HG02571 (cell line): ENCODE data around the gene OPRL1.

Experiments
- ATAC-seq: cut with Tn5 transposase; IDR thresholded peaks from one replicate; pipeline ENCODE4 v1.9.1; 2021; ENCODE audit warnings: mild to moderate bottlenecking, moderate library complexity; ENCODE audit not compliant: unreplicated experiment

The OPRL1 gene

DNA sequence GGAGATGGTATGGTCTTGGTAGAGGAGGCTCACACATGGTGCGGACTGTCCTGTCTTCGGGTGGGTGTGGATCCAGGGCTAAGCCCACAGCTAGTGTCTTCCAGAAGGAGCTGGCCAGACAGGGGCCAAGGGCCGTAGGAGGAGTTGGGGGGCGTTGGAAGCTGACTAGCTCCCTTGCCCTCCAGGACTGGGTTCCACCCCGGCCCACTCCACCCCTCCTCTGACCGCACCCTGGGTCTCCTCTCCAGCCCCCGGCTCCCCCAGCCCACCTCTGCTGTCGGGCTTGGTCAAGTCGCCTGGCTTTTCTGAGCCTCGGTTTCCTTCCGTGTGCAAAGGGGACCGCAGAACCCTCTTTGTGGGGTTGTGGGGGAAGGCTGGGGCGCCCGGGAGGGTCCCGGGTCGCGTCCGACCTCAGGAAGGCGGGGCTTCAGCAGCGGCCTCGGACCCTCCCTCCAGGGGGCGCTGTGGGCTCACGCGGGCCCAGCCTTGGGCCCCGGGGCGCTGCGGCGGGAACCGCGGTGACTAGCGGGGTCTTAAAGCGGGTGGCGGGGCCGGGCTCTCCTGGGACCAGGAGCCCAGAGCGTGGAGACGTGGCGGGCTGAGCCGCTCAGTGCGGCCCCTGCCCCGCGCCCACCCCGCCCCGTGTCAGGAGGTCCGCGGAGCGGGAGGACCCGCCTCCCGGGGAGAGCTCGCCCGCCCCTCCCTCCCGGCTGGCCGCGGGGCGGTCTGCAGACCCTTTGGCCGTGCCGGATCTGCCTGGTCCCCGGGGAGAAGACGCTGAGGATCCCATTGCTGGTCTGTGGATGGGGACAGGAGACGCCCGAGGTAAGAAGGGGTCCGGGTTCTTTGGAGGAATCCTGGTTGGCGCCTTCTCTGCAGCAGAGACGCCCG is 22.1 kb downstream of the OPRL1 start:
- ATAC-seq: no peak

GRCh38 chr20:64102647-64103354 is 22.9 kb downstream of the OPRL1 start:
- ATAC-seq: no peak

- no peak for ATAC-seq
Observed at GRCh38 chr20:64103871-64104666, 24.2 kb downstream of the OPRL1 start.

DNA sequence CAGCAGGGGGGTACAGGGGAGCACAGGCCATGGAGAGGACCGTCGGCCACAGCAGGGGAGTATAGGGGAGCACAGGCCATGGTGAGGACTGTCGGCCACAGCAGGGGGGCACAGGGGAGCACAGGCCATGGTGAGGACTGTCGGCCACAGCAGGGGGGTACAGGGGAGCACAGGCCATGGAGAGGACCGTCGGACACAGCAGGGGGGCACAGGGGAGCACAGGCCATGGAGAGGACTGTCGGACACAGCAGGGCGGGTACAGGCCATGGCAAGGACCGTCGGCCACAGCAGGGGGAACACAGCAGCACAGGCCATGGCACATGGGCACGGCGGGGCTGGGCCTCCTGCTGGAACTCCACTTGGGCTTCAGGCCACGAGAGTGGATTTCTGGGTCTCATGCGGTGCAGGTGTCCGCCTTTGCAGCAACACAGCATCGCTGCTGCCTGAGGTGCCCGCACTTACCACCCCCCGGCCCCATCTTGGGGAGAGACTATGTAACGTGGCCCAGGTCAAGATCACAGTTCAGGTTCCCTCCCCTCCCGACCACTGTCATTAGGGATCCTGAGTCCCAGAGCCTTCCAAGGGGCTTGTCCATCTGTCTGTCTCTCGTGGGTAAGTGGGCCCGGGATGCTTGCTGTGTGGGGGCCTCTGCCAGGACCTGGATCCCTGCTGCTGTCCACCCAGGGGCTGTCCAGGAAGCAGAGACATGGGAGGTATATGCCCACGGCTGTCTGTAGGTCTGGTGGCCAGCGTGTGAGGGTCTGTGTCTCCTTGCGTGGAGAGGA is 25.0 kb downstream of the OPRL1 start:
- no peak for ATAC-seq

- no peak for ATAC-seq
Observed at GRCh38 chr20:64105846-64106434, 26.1 kb downstream of the OPRL1 start.

- ATAC-seq: no peak
Observed at GRCh38 chr20:64106435-64106961, 26.6 kb downstream of the OPRL1 start.

DNA sequence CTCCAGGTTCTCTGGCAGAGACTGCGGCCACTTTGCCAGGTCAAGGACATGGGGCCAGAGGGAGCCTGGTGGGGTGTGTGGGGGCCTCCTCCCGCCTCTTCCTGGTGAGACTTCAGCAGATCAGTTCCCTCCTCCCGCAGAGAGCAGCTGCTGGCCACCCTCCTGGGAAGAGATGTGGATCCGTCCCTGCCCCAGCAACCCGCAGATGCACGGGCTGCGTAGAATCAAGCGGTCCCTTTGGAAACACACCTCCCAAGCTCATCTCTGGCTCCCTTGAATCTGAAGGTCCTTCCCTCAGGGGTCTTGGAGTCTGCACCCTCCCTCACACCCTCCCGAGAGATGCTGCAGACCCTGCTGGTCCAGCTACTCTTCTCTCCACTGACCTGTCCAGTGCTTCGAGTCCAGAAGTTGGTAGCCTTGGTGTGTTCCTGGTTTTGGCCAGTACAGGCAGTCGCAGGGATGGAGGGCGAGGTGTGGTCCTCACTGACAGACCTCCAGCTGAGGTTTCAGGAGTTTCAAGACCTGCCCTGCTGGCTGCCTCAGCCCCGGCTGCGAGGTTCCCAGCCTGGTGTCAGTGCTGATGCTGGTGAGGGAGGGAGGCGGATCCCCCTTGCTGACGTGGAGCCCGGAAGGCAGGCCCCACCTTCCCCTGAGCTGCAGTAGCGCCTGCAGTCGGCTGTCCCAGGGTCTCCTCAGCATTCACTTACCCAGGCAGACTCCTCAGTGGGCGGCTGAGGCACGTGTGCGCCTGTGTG is 27.3 kb downstream of the OPRL1 start, which contains the start of gene NPBWR2:
NPBWR2 (minus strand) TSS at position 585 of the 755 bp plus-strand sequence. CDS start 734 bp downstream, outside the sequence.
- ATAC-seq: no peak

GRCh38 chr20:64107736-64108457 is 28.0 kb downstream of the OPRL1 start:
- no peak for ATAC-seq

DNA sequence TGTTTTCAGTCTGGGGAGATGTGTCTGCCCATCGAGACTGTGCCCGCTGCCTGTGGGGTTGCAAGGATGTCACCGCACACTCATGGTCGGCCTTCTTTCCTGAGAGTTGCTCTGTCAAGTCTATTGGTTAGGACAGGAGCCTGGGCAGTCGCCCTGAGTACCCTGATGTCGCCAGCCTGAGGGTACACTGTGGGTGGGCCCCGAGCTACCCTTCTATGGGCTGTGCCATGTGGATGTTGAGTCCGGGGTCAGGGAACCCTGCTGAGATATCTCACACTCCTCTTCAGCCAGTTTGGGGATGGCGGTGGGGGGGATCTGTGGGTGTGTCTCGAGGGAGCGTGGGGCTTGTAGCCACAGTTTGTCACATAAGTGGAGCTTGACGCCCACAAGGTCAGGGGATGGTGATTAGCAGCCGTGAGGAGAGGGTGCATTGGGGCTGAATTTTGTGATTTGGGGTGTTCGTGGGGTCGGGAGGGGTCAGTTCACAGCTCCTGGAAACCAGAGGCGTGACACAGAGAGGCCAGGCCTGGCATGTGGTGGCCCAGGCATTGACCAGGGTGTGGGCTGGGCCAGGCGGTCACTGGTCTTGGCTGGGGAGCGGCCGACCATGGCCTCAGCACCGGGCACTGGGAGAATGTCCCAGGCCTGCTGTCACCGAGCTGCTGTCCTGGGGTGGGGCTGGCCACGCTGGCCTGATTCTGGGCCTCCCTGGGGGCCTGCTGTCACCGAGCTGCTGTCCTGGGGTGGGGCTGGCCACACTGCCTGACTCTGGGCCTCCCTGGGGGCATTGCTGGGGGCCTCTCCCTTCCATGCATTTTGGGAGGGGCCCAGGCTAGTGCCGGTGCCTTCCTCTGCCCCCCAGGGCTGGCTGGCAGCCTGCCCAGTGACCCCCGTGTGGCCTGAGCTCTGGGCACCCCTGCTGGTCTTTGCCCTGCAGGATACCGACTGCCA is 29.1 kb downstream of the OPRL1 start:
- no peak for ATAC-seq

- no peak for ATAC-seq
Observed at GRCh38 chr20:64109831-64110391, 30.0 kb downstream of the OPRL1 start.

DNA sequence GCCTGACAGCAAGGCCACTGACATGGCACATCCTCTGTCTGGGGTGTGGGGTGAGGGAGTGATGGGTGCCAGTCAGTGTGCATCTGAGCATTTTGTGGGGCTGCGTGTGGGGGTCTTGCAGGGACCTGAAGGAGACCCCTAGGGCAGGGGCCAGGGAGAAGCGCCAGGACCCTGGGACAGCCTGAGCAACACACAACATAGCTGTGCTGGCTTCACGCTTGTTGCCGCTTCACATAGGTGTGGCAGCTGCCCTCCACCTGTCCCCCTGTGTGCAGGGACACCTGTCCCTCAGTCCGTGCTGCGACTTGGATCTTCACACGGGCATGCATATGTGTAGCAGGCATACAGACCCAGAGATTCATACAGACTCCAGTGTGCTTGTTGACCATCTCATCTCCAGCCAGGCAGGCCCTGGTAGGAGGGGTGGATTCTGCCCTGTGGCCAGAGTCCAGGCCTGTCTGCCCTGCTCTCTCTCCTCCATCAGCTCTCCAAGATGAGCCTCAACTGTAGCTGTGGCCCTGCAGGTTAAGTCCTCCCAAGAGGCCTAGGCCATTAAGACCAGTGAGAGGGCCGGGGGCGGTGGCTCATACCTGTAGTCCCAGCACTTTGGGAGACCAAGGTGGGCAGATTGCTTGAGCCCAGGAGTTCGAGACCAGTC is 30.7 kb downstream of the OPRL1 start:
- ATAC-seq: no peak

- ATAC-seq: no peak
Observed at GRCh38 chr20:64111841-64112641, 32.2 kb downstream of the OPRL1 start.

- ATAC-seq: no peak
Observed at GRCh38 chr20:64112691-64113443, 33.0 kb downstream of the OPRL1 start.

DNA sequence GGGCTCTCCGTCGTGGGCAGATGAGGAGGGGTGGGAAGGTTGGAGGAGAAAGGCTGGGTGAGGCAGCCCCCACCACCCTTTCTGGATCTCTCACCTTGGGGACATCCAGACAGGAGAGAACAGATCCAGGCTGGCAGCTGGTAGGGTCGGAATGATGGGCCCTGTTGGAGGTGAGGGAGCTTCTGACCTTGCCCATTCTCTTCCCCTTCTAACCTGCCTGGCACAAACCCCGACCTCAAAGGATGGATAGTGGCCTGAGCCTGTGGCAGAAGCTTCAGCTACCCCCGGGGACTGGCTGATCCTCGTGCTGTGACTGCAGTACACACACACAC is 33.5 kb downstream of the OPRL1 start:
- ATAC-seq: no peak

GRCh38 chr20:64113796-64114355 is 34.0 kb downstream of the OPRL1 start:
- ATAC-seq: no peak
